H9 (cell line): Measurements from ENCODE around the gene PNPLA1. TPM values are rescaled to one million over a fixed set of nuclear protein-coding genes. Genes with fewer than 3 reads are reported as not detected.

Experiments
- DNase-seq: peaks from one replicate; pipeline ENCODE4 v3.0.0-alpha.2; 2017
- H2AFZ ChIP-seq: one replicate; pipeline ENCODE4 v1.6.1; 2013; ENCODE audit warnings: mild to moderate bottlenecking, low read length, control low read depth, moderate library complexity
- H2AK5ac ChIP-seq: 2 replicates; pipeline ENCODE4 v1.6.1; 2013; ENCODE audit warnings: low read length, control low read depth, mixed read lengths; ENCODE audit not compliant: insufficient read length
- H2BK120ac ChIP-seq: one replicate; pipeline ENCODE4 v1.6.1; 2013; ENCODE audit warnings: low read depth, mild to moderate bottlenecking, low read length, control low read depth, inconsistent platforms; ENCODE audit not compliant: poor library complexity, severe bottlenecking
- H2BK12ac ChIP-seq: 2 replicates; pipeline ENCODE4 v1.6.1; 2013; ENCODE audit warnings: low read length, control low read depth, mixed read lengths, low read depth; ENCODE audit not compliant: insufficient read length
- H2BK15ac ChIP-seq: 2 replicates; pipeline ENCODE4 v1.6.1; 2013; ENCODE audit warnings: low read depth, low read length, control low read depth
- H2BK20ac ChIP-seq: one replicate; pipeline ENCODE4 v1.6.1; 2013; ENCODE audit warnings: low read depth, mild to moderate bottlenecking, low read length, control low read depth, inconsistent platforms; ENCODE audit not compliant: poor library complexity, severe bottlenecking
- H2BK5ac ChIP-seq: 2 replicates; pipeline ENCODE4 v1.6.1; 2013; ENCODE audit warnings: low read length, control low read depth, mixed read lengths; ENCODE audit not compliant: insufficient read length
- H3K14ac ChIP-seq: 2 replicates; pipeline ENCODE4 v1.6.1; 2013; ENCODE audit warnings: low read length, control low read depth; ENCODE audit not compliant: insufficient read depth
- H3K18ac ChIP-seq: 2 replicates; pipeline ENCODE4 v1.6.1; 2013; ENCODE audit warnings: low read depth, mild to moderate bottlenecking, mixed read lengths, low read length, control low read depth; ENCODE audit not compliant: insufficient read length
- H3K23ac ChIP-seq: 2 replicates; pipeline ENCODE4 v1.6.1; 2013; ENCODE audit warnings: low read length, control low read depth, mixed read lengths, low read depth; ENCODE audit not compliant: insufficient read length
- H3K23me2 ChIP-seq: 2 replicates; pipeline ENCODE4 v1.6.1; 2013; ENCODE audit warnings: low read depth, mild to moderate bottlenecking, mixed read lengths, low read length, control low read depth; ENCODE audit not compliant: insufficient read length, poor library complexity, severe bottlenecking
- H3K27ac ChIP-seq: 2 replicates; pipeline ENCODE4 v1.5.1; 2013; ENCODE audit warnings: low read length, control low read depth, mixed read lengths, low read depth; ENCODE audit not compliant: insufficient read length
- H3K27me3 ChIP-seq: 2 replicates; pipeline ENCODE4 v1.6.1; 2013; ENCODE audit warnings: low read length, control low read depth, inconsistent platforms; ENCODE audit not compliant: insufficient read depth
- H3K4ac ChIP-seq: 2 replicates; pipeline ENCODE4 v1.6.1; 2013; ENCODE audit warnings: low read depth, mild to moderate bottlenecking, control low read depth, inconsistent platforms, low read length, moderate library complexity
- H3K4me1 ChIP-seq: 2 replicates; pipeline ENCODE4 v1.6.1; 2013; ENCODE audit warnings: low read length, control low read depth, inconsistent platforms; ENCODE audit not compliant: insufficient read depth
- H3K4me2 ChIP-seq: 2 replicates; pipeline ENCODE4 v1.6.1; 2013; ENCODE audit warnings: low read length, control low read depth, mixed read lengths; ENCODE audit not compliant: insufficient read length, insufficient read depth
- H3K56ac ChIP-seq: 2 replicates; pipeline ENCODE4 v1.6.1; 2013; ENCODE audit warnings: low read depth, mild to moderate bottlenecking, mixed read lengths, low read length, control low read depth; ENCODE audit not compliant: insufficient read length
- H3K79me1 ChIP-seq: 2 replicates; pipeline ENCODE4 v1.6.1; 2013; ENCODE audit warnings: low read depth, mild to moderate bottlenecking, moderate library complexity, low read length, control low read depth, inconsistent platforms; ENCODE audit not compliant: insufficient read depth, poor library complexity, severe bottlenecking
- H3K79me2 ChIP-seq: 2 replicates; pipeline ENCODE4 v1.6.1; 2013; ENCODE audit warnings: low read length, control low read depth, inconsistent platforms; ENCODE audit not compliant: insufficient read depth
- H3K9ac ChIP-seq: 2 replicates; pipeline ENCODE4 v1.6.1; 2013; ENCODE audit warnings: low read length, control low read depth, mixed read lengths; ENCODE audit not compliant: insufficient read length; ENCODE audit errors: extremely low read depth
- H3K9me3 ChIP-seq: one replicate; pipeline ENCODE4 v1.6.1; 2013; ENCODE audit warnings: low read depth, low read length, inconsistent platforms; ENCODE audit not compliant: control insufficient read depth
- H3T11ph ChIP-seq: one replicate; pipeline ENCODE4 v1.6.1; 2013; ENCODE audit warnings: mild to moderate bottlenecking, low read length, control low read depth, inconsistent platforms
- H4K20me1 ChIP-seq: one replicate; pipeline ENCODE4 v1.6.1; 2013; ENCODE audit not compliant: control insufficient read depth, insufficient read length, insufficient read depth
- H4K5ac ChIP-seq: 2 replicates; pipeline ENCODE4 v1.6.1; 2013; ENCODE audit warnings: low read depth, mild to moderate bottlenecking, mixed read lengths, low read length, control low read depth; ENCODE audit not compliant: insufficient read length
- H4K8ac ChIP-seq: replicated peaks from 2 replicates; pipeline ENCODE4 v1.6.1; 2013; ENCODE audit warnings: low read length, control low read depth, mixed read lengths, low read depth; ENCODE audit not compliant: insufficient read length
- H4K91ac ChIP-seq: 2 replicates; pipeline ENCODE4 v1.6.1; 2013; ENCODE audit warnings: low read depth, mild to moderate bottlenecking, moderate library complexity, mixed read lengths, low read length, control low read depth; ENCODE audit not compliant: insufficient read length
- H3K27ac Mint-ChIP-seq, 3 experiments: 2 replicates in 2 of 3; 3 replicates in 1 of 3; pipeline ENCODE4 v1.8.0; 2020 to 2021; ENCODE audit warnings: mixed read lengths in 3 of 3, mild to moderate bottlenecking in 1 of 3, moderate library complexity in 1 of 3
- H3K27me3 Mint-ChIP-seq: 2 replicates; pipeline ENCODE4 v1.8.0; 2021; ENCODE audit warnings: low read depth, mild to moderate bottlenecking, moderate library complexity, mixed read lengths
- H3K36me3 Mint-ChIP-seq, 3 experiments: 2 replicates in 2 of 3; 3 replicates in 1 of 3; pipeline ENCODE4 v1.8.0; 2020 to 2021; ENCODE audit warnings: low read depth in 3 of 3, mixed read lengths in 3 of 3; ENCODE audit not compliant: insufficient read depth in 1 of 3
- H3K4me1 Mint-ChIP-seq, 2 experiments: 2 replicates each; pipeline ENCODE4 v1.8.0; 2020; ENCODE audit warnings: mixed read lengths in 2 of 2
- H3K4me3 Mint-ChIP-seq, 2 experiments: 2 replicates in 1 of 2; 3 replicates in 1 of 2; pipeline ENCODE4 v1.8.0; 2020 to 2021; ENCODE audit warnings: mild to moderate bottlenecking in 2 of 2, mixed read lengths in 2 of 2, moderate library complexity in 1 of 2
- H3K9me3 Mint-ChIP-seq, 2 experiments: 2 replicates in 1 of 2; 3 replicates in 1 of 2; pipeline ENCODE4 v1.8.0; 2020; ENCODE audit warnings: mild to moderate bottlenecking in 2 of 2, mixed read lengths in 2 of 2, moderate library complexity in 1 of 2
- CTCF ChIP-seq: fragments of 200-600 bp; sonication (generic); conservative IDR thresholded peaks from 3 replicates; pipeline ENCODE4 v1.8.0; 2021; ENCODE audit warnings: antibody characterized with exemption, mild to moderate bottlenecking
- WGBS: extraction: QIAGEN DNeasy Blood & Tissue Kit; methylation state at CpG from one replicate; pipeline ENCODE4 v1.1.7; 2013; ENCODE audit warnings: missing lambda C conversion rate, low lambda C conversion rate, mixed read lengths; ENCODE audit not compliant: insufficient read length; ENCODE audit errors: extremely low coverage; 5-methylcytosine and 5-hydroxymethylcytosine counted together
- total RNA-seq: library from RNA; stranded (reverse); gene quantifications from 2 replicates; pipeline ENCODE4 v1.2.1, GENCODE V29; 2021

Gene PNPLA1
- total RNA-seq, 1 experiment from 2014 or later = 0.09 TPM

GRCh38 chr6:36246506-36247268 is 23.2 kb upstream of the PNPLA1 start:
- H3K14ac ChIP-seq = no peak overlapping the region
- no peak overlapping the region for H3K4me3 Mint-ChIP-seq
- no peaks in the 10 kb centered on the region for H3K27me3 ChIP-seq
- no peak overlapping the region for H3K56ac ChIP-seq
- H3K27ac Mint-ChIP-seq = peak overlapping the region in 2 of 3 experiments; percentile 13 to 19; a peak in 2 of 7 replicates
- WGBS = no CpG with 5 or more reads among the region's 22 CpGs
- no peaks in the 10 kb centered on the region for H3K9me3 Mint-ChIP-seq
- no peak overlapping the region for H3K23ac ChIP-seq
- no peak overlapping the region for H3T11ph ChIP-seq
- no peak overlapping the region for H3K4me2 ChIP-seq
- H2BK5ac ChIP-seq = no peak overlapping the region
- no peaks in the 10 kb centered on the region for H4K20me1 ChIP-seq
- no peaks in the 10 kb centered on the region for H3K23me2 ChIP-seq
- no peak overlapping the region for H3K18ac ChIP-seq
- peaks cover 48 to 65% of the 10 kb centered on the region in 2 experiments for H3K4me1 Mint-ChIP-seq
- no peak overlapping the region for H2BK15ac ChIP-seq
- H4K8ac ChIP-seq = no peak overlapping the region
- no peak overlapping the region for H3K27ac ChIP-seq
- H3K9ac ChIP-seq = no peak overlapping the region
- no peaks in the 10 kb centered on the region for H3K9me3 ChIP-seq
- no peaks in the 10 kb centered on the region; the same call in 1 of the 2 replicates for H3K27me3 Mint-ChIP-seq
- no peak overlapping the region for H2AK5ac ChIP-seq
- no peak overlapping the region for H4K5ac ChIP-seq
- DNase-seq = no peak
- peaks cover 12% of the 10 kb centered on the region; the same call in 1 of the 2 replicates for H3K4me1 ChIP-seq
- H3K36me3 Mint-ChIP-seq = no peaks in the 10 kb centered on the region; a peak in 1 of 7 replicates
- no peak overlapping the region for H2BK120ac ChIP-seq
- no peaks in the 10 kb centered on the region for H3K79me2 ChIP-seq
- H2BK20ac ChIP-seq = no peak overlapping the region
- H3K79me1 ChIP-seq = no peaks in the 10 kb centered on the region
- no peak overlapping the region for H4K91ac ChIP-seq
- no peak overlapping the region for H2BK12ac ChIP-seq
- H2AFZ ChIP-seq = no peak overlapping the region
- TF ChIP-seq CTCF = no peak
- no peak overlapping the region for H3K4ac ChIP-seq
